Adrenal gland (tissue), 5 donors: ENCODE measurements around the gene FHIT.

Experiments
- CTCF ChIP-seq, 6 experiments: fragments of 450-650 bp in 4 of 6; fragments of 200-600 bp in 2 of 6; sonication (generic) in 1 of 6; IDR thresholded peaks; 1 replicate in 5 of 6; 2 replicates in 1 of 6; pipeline versions ENCODE4 v1.5.1 to v1.8.0; 2016 to 2021; ENCODE audit warnings: antibody characterized with exemption in 6 of 6, mild to moderate bottlenecking in 2 of 6, moderate library complexity in 1 of 6
- POLR2A ChIP-seq, 2 donors: fragments of 450-650 bp; IDR thresholded peaks; one replicate each; pipeline ENCODE4 v1.6.1; 2017; ENCODE audit warnings: antibody characterized with exemption in 2 of 2, mild to moderate bottlenecking in 2 of 2, moderate library complexity in 1 of 2
- donor health status: DM: no; HTN: no; CAD: no.

DNA sequence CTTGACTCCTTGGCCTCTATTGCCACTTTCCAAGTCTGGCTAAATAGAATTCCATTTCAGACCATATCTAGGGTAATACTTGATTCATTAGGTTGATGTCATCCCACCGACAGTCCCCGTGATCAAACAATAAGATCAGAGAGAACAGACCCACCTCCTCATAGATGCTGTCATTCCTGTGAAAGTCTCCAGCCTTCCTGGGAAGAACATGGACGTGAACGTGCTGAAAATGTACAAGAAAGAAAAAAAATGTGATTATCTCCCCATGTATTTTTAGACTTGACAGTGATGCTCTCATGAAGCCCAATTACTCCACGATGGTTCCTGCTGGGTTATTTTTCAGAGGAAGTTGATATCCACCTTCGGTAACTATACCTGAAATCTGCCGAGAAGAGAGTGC lies 1329.1 kb downstream of the FHIT start:
- TF ChIP-seq CTCF (IDR thresholded peaks at IDR 0.05) (no peak), POLR2A (IDR thresholded peaks at IDR 0.05) (no peak)
